ENCODE data around the gene RAPGEF6.
A peak's percentile ranks its signal among the peaks of the same experiment; 100 is the strongest.
"Not testable (repeated sequence)": the region's sequence is repeated elsewhere in the genome, so short reads cannot be mapped to it uniquely, and the experiment has no call there.

Gene RAPGEF6

DNA sequence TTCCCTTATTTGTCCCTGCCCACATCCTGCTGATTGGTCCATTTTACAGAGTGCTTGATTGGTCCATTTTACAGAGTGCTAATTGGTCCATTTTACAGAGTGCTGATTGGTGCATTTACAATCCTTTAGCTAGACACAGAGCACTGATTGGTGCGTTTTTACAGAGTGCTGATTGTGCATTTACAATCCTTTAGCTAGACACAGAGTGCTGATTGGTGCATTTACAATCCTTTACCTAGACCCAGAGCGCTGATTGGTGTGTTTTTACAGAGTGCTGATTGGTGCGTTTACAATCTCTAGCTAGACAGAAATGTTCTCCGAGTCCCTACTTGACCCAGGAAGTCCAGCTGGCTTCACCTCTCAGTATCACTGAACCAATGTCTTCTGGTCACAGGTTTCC is 147.7 kb downstream of the RAPGEF6 start:
- DNase-seq: not testable (repeated sequence)

DNA sequence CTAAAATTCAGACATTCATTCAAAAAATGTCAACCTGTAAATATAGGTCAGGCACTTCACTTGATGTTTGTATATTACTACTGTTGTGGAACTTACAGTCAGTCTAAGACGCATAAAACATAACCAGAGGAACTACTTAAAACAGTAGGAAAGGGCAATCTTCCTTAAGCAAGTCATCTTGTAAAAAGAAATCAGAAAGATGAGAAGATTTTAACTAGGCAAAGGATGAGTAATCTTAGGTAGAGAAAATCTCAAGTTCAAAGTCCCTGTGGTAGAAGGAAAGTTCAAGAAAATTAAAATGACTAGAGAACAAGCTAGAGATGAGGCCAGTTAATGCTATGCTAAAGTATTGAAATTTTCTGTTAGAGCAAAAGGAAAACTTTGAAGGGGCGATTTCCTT is 152.4 kb downstream of the RAPGEF6 start:
- DNase-seq: no peak

DNA sequence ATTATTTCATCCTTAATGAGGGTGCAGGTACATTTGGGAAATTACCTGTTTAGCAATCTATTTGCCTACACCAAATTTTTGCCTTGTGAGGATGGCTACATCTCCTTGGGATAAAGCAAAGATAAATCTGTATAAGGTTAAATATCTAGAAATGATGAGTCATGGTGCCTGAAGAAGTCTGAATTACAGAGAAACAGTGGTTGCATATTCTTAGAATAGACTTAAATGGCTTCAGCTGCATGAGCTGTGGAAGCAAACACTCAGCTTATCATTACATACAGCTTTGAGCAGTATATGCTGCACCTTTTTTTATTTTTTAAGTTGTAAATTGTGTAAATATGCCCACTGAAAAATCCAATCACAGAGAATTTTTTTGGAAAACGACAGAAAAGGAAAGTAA is 153.5 kb downstream of the RAPGEF6 start:
- DNase-seq: no peak

DNA sequence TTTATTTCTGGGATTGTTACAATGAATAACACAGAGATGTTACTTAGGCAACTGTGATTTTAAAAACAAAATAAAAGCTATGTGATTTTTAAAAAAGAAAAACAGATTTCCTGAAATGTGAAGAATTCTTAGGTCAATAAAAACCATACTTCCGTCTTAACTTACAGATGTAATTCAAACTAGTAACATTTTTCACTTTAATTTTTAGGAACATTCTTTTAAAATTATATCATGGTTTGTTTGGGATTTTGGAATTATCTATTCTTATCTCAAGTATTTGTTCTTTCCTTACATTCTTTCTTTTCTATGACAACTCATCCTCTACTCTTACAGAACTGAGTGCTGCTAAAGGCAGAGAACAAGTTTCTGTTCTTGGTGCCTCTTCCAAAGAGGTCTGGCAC is 159.5 kb downstream of the RAPGEF6 start:
- no peak for DNase-seq

DNA sequence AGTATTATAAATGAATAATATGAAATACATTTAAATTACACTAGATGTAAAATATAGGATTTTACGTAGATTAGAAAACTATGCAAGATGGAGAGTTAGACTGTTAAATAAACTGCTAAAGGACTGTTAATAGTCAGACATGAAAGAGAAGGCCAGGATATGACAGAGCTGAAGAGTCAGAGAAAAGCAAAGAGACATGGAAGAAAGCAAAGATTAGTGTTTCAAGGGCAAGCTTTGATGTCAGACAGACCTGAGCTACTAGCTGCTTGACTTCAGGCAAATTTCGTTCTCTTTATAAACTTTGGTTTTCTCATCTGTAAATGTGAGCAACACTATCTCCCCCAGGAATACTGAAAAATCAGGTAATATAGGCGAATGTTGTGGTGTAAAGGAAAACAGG is 161.3 kb downstream of the RAPGEF6 start:
- DNase-seq: no peak

DNA sequence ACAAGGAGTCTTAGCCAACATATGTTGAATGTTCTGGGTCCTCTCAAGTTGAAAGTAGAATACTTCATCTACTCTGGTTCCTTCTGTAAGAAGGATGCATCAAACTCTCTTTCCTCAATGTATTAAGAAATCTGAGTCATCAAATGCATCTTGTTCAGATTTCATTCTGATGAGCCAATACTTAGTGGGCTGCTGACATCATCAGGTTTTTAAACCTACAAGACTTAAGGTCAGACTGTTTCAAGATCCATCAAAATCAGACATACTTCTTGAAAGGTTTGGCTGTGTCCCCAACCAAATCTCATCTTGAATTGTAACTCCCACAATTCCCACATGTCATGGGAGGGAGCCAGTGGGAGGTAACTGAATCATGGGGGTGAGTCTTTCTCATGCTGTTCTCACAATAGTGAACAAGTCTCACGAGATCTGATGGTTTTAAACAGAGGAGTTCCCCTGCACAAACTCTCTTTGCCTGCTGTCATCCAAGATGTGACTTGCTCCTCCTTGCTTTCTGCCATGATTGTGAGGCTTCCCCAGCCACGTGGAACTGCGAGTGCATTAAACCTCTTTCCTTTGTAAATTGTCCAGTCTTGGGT is 168.8 kb downstream of the RAPGEF6 start:
- no peak for DNase-seq

DNA sequence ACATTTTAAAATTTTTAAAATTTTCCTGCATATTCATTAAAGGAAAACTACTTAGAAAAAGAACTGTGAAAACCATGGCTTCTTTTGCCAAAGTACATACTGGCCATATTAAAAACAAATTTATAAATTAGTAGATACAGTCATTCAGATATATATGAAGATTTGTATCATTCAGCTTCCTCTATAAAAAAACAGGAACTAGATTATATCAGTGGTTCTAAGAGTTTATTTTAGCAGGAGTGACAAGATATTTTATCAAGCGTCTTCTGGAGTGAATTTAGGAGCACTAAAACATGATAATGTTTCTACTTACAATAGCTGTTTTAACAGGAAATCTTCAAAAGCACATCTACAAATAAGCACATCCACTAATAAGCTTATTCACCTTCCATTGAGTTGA is 171.4 kb downstream of the RAPGEF6 start:
- DNase-seq: no peak

DNA sequence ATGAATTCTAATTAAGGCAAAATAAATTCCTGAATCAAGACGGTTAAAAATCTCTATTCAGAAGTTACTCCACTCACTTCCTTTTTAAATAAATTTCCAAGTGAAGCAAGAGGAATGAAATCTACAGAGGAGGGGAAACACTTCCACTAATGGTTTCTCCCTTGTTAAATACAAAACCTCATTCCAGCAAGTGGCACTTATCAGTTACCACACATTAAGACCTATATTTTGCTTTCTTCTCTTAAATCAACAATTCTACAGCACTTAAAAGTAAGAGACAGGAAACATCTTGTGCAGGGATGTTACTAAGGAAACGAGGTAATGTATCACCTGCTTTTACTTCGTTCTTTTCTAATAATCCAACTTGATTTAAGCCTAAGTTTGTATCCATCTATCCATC is 172.6 kb downstream of the RAPGEF6 start:
- DNase-seq: no peak

DNA sequence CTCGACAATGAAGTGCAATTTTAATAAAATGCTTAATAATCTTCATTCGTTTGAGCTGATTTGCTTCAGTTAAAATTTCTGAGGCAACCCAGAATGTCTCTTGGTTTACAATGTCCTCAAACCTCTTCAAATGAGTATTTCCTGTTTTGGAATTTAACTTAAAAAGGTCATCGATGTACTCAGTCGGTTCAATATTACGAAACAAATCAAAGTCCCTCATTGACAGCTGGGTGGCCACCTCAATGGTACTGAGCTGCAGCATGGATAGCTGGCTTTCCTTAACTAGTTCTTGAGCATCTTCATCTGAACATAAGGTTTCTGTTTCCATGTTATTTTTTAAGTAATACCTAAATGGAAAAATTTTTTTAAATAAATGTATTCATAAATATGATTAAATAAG is 173.3 kb downstream of the RAPGEF6 start:
- no peak for DNase-seq

DNA sequence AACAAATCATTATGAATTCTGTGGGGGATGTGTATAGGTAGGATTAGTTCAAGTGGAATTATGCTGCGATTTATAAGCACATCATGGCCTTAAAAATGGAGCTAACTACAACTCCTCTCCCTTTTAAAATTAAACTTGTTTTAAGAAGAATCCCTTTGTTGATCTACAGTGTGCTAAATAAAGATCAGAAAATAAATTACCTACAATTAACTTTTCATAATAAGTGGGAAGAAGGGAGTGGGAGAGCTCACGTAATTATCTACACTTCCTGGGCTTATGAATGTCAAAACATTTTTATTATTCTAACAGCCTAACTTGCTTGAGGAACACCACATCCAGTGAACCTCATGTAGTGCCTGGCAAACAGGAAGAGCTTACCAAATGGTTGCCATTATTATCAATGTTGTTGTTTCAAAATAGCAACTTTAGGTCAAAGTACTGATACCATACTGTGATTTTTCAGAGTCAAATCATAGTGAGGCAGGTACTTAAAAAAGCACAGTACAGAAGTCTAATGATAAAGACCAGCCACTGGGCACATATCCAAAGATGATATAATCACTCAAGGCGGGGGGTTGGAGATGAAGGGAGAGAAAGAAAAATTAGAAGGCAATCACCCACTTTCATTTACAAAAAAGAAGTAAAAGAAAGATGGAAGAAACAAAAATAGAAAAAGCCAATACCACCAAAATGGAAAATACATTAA is 174.0 kb downstream of the RAPGEF6 start:
- DNase-seq: peak; percentile 5

DNA sequence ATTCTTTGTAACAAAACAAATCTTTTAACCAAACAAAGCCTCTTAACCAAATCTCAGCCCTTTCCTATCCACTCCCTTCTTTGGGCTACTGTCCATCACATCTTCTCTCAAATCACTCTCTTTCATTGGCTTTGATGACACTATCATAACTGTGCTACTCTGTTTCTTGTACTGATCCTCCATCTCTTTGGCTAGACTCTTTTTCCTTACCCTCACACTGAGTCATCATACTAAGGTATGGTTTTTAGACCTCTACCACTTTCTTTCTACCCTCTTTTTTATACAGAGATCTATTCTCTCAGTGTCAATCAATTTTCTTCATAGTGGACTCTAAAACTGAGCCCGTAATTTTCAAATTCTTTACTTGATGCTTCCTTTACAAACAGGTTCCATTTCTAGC is 174.9 kb downstream of the RAPGEF6 start:
- no peak for DNase-seq

DNA sequence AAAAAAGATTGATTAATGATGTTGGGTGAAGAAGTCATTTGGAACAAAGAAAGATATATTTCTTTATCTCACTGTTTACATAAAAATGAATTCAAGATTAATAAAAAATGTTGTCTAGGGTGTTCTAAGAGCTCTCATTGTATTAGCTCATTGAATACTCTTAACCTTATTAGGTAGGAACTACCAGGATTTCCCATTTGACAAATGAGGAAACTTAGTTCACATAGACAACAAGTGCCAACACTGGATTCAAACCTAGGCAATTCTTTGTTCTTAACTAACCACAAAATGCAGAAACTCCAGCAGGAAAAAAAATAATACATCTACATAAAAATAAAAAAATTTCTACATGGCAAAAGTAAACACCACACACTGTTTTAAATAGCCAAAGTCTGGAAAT is 175.8 kb downstream of the RAPGEF6 start:
- DNase-seq: no peak

DNA sequence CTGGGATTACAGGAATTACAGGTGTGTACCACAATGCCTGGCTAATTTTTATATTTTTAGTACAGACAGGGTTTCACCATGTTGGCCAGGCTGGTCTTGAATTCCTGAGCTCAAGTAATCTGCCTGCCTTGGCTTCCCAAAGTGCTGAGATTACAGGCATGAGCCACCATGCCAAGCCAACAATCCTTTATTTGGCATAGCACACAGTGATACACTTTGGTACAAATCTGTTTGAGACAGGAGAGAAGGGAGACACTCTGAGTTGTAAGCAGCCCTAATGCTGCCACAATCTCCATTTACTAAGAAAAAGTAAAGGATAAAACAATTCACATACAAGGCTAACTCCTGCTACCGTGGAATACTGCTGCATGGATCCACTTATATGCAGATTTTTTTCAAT is 177.8 kb downstream of the RAPGEF6 start:
- DNase-seq: no peak

DNA sequence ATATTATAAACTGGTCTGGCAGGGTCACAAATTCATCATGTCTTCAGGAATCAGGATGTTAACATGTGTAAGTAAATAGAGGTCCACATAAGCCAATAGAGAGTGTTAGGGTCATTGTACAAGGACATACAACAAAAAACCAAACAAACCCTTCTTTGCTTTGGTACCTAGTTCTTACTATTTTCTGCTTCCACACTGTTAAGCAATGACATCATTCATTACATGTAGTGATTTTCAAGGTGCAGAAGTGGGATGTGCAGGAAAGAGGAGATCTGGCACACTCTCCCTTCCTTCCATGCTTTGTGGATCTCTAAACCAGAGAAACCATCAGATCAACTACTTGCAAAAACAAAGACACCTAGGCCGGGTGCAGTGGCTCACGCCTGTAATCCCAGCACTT is 184.1 kb downstream of the RAPGEF6 start:
- no peak for DNase-seq

DNA sequence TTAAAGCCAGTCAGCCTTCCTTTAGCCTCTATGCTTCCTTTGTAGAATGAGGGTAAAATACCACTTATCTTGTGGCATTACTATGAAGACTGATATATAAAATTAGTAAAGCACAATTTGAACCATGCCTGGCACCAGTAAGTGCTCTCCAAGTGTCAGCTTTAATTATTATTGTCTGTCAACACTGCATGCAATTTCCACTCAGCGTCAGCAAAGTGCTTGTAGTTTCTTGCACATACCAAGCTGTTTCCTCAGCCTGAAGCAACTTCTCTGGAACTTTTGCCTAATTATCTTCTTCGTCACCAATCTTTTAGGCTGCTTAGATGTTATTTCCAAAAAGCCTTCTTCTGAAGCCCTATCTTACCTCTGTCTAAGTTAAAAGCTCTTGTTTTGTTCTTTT is 193.8 kb downstream of the RAPGEF6 start:
- DNase-seq: no peak

DNA sequence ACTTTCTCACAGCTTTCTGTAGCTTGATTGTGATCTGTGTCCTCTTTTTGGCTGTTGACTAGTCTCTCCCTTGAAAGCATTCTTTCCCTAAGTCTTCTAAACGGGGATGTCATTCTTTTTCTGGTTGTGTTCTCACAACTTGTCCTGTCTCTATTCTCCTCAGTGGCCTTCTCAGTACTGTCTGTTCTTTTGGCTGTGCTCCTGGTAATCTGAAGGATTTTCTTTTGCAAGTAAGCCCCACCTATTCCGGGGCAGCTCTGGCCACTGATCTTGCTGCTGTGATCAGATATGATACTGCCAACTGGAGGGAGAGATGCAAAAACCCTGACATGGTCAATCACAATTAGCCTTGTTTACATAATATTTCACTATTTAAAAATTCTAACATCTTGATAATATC is 198.9 kb downstream of the RAPGEF6 start:
- no peak for DNase-seq

DNA sequence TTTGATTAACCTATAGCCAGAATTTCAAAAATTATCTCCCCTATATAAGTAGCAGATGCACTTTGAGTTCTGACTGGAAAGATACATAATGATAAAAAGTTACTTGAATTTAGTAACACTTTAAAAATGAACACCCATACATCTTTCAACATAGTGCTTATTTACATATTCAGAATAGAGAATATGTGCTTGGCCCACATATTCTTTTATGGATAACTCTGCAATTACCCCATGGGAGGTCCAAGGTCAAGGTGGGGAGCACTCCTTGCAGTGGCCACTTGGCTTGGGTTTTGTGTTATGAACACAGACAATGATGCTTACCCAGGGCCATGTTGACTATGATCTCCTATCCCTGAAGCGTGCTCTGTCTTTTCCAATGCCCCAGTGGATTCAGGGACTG is 201.9 kb downstream of the RAPGEF6 start:
- no peak for DNase-seq

DNA sequence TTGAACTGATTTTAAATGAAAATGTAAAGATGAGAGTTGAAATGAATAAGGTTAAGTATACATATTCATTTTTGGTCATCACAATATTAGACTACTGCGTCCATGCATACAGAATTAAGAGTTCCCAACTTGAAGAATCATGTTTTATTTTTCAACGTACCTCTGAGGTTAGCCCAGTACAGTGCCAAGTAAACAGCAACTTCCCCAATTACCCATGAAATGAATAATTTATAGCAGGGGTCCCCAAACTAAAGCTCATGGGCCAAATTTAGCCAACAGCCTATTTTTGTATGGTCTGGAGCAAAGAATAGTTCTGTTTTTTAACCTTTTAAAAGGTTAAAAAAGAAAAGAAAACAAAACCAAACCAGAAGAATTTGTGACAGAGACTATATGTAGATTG is 203.2 kb downstream of the RAPGEF6 start:
- no peak for DNase-seq

DNA sequence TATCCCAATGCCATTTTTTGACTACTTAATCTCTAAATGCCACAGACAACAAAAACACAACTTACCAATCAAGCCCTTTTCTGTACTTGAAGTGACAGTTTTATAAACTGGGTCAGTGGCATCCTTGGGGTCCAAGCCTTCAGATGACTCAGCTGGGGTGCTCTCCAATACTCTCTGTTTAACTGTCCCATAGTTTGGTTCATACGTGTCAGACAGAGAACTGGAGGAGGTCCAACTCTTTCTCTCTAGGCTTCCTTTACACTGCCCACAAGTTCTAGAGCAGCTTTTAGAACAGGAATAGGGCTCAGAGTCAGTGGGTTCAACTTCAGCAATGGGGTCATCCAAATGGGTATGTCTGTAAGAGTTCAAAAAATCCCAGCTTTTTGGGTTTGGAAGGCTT is 204.2 kb downstream of the RAPGEF6 start:
- no peak for DNase-seq

DNA sequence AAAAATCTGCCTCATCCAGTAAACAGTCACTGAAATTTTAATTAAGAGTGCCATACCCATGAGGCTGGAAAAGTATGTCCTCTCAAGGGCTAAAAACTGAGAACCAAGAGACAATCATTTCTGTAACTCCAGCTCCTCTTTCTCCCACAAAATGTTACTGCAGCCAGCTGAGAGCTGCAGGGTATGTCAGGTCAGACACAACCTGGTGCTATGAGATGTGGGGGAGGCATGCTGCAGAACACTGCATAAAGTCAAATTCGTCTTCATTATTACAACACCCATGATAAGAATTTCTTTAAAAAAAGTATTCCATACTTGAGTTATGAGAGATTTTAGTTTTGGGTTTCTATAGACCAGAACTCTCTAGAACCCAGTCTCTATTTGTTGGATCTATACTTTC is 209.0 kb downstream of the RAPGEF6 start:
- no peak for DNase-seq

DNA sequence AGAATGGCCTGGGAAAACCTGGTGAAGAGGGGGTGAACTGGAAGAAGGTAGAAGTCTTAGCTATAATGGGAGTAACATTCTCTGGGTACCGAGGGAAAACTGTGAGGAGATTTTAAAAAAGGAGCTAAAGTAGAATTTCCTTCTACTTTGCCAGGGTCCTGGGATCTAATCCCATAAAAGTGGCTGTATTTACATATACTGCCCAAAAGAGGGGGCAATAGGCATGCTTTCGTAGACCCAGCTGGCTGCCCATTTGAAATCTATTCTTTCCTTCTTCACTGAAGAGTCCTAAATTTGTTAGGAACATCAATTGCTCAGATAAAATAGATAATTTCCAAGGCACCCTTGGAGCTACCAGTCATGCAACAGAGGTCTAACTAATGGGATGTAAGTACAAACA is 212.0 kb downstream of the RAPGEF6 start:
- peak in 1 of 2 experiments; percentile 18 for DNase-seq

DNA sequence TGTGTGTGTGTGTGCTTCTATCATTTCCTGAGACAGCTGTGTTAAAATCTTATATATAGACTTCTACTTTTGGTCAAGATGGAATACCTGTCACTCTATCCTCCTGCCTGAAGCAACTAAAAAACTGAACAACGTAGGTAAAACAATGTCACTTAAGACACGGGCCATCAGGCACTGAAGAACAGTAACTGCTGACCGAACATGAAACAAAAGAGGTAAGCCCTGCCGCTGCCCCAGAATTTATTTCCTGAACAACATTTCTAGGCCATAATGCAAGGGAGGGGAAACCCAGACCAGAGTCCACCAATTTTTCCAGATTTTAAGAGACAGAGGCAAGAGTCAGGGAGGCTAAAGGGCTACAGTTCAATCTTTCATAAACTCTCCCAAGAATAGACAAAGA is 215.2 kb downstream of the RAPGEF6 start:
- no peak for DNase-seq

DNA sequence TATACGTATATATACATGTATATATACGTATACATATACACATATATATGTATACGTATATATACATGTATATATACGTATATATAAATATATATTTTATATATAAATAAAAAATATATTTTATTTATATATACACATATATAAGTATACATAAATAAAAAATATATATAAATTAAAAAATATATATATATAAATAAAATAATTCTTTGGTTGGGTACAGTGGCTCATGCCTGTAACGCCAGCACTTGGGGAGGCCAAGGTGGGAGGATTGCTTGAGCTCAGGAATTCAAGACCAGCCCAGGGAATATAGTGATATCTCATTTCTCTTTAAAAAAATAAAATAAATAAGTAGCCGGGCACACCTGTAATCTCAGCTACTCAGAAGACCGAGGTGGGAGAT is 216.2 kb downstream of the RAPGEF6 start:
- no peak for DNase-seq

DNA sequence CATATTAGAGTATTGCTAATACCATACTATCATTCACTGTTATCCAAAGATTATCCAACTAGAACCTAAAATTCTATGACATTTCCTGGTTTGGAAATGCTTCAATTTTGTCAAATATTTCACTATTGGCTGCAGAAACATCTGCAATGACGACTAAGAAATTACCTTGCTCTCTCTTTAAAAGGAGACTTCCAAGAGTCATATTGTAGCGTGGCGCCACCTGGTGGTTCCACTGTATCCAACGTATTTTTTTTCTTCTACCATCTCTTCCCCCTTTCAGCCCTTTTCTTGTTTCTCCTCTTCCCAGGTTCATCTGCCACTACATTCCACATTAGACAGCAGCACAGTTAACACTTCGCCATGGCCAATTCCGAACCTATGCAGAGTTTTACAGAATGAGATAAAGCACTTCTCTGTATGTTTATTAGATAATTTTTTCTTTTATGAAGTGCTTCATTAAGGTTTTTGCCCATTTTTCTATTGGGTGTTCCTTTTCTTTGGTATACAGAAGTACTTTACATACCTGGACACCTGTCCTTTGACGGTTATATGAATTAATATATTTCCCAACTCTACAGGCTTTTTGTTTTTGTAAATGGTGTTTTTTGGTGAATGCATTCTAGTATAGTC is 217.7 kb downstream of the RAPGEF6 start:
- DNase-seq: peak; percentile 35 to 59

DNA sequence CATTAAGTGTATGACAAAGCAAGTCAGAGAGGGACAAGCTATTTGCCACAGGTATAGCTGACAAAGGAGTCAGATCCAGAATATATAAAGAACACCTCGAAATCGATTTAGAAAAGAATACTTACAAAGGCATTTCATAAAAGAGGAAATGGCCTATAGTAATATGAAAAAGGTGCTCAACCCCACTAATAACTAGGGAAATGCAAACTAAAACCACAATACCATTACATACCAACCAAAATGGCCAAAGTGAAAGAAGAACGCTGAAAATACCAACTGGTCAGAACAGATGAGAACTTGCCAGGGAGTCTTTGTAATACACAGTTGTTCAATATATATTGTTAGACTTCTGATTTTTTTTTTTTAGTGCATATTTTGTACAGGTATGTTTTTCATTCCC is 218.3 kb downstream of the RAPGEF6 start:
- no peak for DNase-seq
